ENCODE measurements around the gene MARCHF5.

The MARCHF5 gene, protein sequence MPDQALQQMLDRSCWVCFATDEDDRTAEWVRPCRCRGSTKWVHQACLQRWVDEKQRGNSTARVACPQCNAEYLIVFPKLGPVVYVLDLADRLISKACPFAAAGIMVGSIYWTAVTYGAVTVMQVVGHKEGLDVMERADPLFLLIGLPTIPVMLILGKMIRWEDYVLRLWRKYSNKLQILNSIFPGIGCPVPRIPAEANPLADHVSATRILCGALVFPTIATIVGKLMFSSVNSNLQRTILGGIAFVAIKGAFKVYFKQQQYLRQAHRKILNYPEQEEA

DNA sequence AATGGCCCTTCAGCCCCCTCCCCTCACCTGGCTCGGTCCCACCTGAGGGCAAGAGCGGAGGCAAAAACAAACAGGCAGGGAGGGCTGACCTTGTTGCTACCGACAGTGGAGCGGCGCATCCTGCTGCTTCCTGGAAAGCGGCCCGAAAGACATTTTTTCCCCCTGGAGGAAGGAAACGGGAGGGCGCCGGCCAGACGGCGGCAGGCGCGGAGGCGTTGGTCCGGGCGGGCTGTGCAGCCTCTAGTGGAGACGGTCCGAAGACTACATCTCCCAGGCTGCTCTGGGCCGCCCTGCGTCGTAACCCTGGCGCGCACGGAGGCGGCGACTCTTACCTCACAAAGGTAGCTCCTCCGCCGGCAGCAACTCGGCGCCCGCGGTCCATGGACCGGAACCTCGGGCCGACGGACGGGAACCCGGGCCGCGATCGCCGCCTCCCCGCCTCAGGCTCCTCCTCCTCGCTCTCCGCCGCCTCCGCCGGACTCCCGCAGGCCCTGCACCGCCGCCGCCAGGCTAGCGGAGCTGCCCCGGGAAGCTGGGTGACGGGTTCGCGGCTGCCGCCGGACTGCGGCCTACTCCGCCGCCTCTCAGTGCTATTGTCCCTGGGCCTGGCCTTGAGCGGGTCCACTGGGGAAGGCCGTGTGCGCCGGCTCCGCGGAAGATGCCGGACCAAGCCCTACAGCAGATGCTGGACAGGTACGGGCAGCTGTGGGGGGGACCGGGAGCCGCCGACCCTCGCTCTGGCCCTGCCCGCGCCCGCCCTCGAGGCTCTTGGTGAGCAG, at the start of gene MARCHF5, which contains the start of gene CPEB3:
MARCHF5 (plus strand) TSS at position 331 of the 779 bp plus-strand sequence; CDS start at position 659, 328 bp downstream.
CPEB3 (minus strand) TSS at position 242 of the 779 bp plus-strand sequence. CDS start 50,728 bp downstream, outside the sequence.
- DNase-seq, result peak; percentile 89

DNA sequence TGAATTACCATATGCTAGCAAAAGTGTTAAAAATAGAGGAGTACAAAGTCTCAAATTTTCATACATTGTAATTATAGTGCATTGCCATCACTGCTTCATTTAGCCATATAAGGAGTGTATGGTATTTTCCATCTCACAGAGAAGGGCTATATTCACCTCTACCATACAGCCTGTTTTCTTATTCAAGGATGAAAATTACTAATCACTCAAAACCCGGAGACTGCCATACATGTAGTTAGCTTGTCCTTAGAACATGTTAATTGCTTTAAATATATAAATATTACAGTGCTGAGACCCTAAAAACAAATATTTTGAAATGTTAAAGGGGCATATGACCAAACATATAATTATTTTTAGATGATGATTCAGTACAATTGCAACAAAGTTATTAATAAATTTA, 49.5 kb upstream of the MARCHF5 start:
- DNase-seq, result no peak

DNA sequence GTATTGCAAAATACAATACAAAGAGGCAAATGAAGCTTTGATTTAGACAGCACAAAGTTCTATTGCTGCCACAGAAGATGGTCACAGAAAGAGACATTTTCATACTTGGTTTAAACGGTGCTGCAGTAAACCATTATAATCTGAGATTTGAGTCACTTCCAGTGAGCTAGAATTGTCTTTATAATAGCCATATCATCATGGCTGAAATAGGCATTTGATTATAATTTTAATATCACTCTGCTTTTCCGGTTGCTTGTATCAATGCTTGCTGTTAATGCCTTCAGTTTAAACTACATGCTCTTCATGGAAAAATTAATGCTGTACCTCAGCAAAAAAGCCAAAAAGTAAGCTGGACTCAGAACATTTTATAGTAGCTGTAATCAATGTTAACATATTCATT, 48.6 kb upstream of the MARCHF5 start:
- DNase-seq, result no peak

DNA sequence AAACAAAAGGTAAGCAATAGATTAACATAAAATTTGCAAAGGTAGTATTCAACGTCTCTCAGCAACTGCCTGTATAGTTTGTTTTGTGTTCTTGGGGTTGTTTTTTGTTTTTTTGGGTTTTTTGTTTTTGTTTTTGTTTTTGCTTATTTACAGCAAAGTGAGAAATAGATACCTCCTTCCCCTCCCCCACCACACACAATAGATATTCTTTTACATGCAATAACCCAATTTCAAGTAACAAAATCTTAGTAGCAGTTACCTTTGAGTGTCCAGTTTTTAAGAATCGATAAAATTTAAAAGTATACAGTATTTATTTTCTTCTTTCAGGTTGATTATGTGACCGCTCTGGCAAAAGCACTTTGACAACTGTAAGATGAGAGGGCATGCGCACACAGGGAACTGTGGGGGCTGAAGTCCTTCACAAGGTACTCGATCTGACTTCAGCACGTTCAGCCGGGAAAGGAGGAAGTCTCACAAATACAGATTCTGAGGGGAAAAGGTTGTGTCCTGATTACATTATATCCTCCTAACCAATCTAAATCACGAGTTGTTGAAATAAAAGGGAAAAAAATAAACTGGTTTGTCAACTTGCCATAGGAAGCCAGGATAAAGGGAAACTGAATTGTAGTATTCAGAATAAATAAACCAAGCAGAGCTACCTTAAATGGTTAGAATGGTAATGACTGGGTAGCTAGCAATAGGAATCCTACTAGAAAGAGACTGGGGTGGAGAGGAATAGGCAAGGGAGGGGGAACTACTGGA, 47.9 kb upstream of the MARCHF5 start:
- DNase-seq, result peak; percentile 35

DNA sequence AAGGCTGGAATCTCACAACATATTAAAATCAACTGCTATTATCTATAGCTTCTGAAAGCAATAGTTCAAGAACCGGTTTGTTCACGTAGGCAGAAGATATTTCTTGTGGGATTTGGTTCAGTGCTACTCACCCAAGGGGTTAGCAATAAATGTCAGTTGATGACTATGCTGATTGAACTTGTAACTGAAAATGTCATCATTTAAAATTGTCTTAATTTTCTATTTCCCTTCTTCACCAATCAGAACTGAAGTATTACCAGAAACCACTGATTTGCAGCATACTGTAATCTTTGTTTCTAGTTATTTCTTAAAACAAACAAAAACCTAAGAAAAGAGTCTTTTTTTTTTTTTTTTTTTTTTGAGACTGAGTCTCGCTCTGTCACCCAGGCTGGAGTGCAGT, 46.2 kb upstream of the MARCHF5 start:
- DNase-seq, result no peak

DNA sequence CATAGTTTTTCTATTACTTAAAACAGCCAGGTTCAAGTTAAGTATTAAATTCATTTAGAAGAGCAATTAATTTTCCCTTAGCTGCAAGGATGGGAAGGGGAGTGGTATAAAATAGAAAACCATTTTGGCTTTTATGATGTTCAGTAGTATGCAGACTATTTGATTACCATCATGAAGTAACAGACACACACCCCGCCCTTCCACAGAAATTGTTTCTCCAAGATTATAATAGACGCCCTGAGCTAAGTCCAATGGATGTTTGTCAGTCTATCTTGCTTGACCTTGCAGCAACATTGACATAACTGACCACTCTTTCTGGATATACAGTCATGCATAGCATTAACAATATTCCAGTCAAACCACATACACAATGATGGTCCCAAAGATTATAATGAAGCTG, 42.4 kb upstream of the MARCHF5 start:
- DNase-seq, result no peak

DNA sequence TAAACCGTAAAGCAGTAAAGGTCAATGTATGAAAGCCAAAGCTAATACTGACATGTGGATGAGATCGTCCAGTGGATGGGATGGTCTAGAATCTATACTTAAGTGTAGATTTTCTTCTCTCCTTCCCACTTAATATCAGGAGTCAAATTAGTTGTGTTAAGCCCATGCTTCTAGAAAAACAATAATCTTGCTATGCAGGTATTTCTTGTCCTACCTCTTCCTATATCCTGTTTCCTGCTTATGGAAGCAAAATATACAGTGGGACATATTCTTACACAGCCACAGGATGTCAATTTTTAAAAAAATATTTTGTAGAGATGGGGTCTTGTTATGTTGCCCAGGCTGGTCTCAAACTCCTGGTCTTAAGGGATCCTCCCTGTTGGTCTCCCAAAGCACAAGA, 27.6 kb upstream of the MARCHF5 start:
- DNase-seq, result no peak

DNA sequence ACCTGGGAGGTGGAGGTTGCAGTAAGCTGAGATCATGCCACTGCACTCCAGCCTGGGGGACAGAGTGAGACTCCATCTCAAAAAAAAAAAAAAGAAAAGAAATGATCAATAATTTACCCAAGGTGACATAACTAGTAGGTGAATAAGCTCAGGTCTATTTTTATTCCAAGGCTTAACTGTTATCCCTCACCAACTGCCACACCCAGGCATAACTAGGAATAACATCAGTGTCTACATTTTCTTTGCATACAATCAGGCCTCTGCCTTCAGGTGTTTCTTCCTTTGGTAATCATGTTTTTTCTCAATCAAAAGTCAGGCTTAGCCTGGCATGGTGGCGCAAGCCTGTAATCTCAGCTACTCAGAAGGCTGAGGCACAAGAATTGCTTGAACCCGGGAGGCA, 26.7 kb upstream of the MARCHF5 start:
- no peak for DNase-seq

DNA sequence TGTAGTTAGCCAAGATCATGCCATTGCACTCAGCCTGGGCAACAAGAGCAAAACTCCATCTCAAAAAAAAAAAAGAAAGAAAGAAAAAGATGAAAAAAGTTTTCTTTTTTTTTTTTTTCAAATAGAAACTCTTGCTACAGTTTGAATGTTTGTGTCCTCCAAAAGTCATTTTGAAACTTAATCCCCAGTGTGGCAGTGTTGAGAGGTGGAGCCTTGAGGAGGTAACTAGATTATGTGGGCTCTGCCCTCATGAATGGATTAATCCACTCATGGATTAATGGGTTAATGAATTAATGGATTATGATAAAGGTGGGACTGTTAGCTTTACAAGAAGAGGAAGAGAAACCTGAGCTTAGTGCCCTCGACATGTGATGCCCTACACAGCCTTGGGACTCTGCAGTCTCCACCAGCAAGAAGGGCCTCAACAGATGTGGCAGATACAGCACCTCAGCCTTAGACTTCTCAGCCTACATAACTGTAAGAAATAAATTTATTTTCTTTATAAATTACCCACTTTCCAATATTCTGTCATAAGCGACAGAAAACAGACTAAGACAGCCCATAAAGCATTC, 25.2 kb upstream of the MARCHF5 start:
- no peak for DNase-seq

DNA sequence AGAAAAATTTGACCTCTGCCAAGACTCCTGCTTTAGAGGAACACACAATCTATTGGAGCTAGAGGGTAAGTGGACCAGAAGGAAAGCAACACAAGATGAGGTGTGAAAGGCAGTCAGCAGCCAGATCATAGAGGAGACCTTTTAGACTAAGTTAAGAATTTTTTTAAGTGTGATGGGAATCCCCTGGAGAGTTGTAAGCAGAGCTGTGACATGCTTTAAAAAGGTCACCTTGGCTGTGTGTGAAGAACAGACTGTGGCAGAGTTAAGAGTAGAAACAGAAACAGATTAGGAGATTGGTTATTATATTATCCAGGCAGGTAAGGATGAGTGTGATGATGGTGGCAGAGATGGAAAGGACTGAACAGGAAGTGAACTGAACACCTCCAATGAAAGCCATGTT, 23.6 kb upstream of the MARCHF5 start:
- no peak for DNase-seq

DNA sequence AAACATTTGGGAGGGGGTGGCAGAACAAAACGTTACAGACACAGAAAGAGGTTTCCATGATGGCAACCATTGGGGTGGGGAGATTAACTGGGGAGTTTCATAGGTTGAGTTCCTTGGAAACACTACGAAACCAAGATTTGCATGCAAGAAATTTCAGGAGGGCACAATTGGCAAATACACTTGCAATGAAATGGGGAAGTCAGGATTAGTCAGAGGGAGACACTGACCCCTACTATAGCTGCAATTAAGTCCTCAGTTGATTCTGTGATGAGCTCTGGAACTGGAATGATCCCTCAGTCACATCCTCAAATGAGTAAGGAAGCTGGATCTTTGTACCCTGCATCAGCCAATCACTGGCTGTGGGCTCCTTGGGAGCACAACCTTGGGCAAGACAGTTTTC, 22.2 kb upstream of the MARCHF5 start:
- DNase-seq, result no peak

DNA sequence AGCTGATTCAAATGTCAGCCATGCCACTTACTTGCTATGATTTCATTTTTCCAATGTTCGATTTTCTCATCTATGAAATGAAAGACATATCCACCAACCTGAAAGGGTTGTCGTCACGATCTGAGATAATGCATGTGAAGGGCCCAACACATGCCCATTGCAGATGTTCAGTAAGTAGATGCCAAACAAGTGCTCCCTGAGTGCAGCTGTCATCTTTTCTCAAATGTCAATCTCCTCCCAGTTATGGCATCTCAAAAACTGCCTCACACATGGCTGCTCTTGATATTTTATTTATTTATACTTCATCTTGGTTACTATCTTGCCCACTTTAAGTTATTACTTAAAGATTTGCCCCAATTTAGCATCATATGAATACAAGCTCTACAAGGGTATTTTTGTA, 16.9 kb upstream of the MARCHF5 start:
- no peak for DNase-seq

DNA sequence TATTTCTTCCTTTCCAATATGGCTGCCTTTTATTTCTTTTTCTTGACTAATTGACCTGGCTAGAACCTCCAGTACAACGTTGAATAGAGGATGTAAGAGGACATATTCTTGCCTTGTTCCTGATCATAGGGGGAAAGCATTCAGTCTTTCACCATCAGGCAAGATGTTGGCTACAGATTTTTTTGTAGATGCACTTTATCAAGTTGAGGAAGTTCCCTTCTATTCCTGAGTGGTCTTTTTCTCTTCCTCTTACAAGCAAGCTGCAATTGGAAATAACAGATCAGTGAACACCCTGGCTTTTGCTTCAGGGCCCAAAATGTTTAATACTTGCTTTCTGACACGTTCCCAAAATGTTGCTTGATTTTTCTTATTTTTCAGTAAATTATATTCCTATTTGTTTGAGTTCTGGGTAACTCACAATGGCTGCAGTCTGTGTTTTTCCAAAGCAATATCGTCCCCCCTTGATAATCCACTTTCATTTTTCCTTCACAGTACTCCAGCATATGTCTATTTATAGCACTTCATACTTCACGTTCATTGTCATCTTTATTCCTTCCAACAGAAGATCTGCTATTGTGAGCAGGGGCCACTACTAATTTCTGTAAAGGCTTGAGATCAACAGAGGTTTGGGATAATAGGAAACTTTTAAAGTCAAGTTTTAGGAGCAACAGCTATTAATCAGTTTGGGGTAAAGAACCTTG, 11.8 kb upstream of the MARCHF5 start:
- no peak for DNase-seq

DNA sequence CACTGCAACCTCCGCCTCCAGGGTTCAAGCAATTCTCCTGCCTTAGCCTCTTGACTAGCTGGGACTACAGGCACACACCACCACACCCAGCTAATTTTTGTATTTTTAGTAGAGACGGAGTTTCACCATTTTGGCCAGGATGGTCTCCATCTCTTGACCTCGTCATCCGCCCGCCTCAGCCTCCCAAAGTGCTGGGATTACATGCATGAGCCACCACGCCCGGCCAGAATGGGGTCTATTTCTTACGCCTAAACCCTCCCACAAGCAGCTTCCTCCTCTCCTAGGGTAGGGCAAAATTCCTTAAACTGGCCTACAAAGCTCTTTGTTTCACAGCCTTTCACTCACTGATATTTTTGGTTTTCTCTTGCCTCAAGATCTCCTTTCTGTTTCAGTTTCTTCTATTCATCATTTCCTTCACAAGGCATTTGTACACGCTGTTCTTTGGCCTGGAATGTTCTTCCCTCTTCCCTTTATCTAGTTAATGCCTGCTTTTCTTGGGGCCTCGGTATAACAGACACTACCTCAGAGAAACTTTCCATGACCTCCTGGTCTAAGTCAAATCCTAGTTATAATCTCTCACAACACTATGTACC, 6.8 kb upstream of the MARCHF5 start:
- DNase-seq, result no peak

DNA sequence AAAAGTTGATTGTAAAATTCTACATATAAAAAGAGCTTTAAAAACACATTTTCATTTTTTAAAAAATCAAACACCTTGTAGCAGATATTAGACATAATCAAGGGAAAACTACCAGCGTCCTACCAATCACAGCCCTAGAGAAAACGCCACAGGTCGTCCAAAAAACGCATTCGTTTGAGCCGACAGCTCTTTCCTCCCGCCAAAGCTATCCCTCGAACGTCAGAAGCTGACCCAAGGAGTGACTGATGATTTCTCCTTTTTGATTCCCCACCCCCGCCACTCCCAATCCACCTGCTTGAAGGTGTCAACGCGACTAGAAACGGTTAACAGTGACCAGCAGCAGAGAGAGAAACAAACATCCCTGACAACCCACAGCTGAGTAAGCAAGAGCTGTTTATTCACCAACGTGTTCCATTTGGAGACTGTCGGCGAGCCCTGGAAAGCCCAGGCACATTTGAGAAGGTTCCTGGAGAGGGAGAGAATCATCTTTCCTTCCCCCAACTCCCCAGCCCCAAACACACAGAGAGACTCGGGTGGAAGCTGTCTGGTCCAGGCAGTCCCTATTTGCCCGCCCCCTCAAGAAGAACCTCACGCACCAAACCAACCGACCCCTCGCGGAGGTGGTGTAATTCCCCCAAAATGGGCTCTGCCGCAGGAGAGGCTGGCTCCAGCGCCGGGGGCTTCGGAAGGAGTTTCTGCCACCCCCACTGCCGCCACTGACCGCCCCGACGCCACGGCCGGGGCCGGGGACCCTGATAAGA, 711 bp upstream of the MARCHF5 start:
- no peak for DNase-seq

DNA sequence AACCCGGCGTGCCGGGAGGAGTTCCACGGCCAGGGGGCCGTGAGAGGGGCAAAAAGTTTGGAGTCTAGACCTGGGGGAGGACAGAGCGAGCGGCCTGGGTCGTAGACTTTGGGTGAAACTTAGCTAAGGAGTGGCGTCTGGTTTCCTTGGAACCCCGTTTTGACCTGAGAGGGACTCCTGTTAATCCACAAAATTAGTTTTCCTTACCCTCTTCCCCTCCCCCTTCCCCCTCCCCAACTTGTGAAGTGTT, 574 bp downstream of the MARCHF5 start:
- DNase-seq, result no peak

DNA sequence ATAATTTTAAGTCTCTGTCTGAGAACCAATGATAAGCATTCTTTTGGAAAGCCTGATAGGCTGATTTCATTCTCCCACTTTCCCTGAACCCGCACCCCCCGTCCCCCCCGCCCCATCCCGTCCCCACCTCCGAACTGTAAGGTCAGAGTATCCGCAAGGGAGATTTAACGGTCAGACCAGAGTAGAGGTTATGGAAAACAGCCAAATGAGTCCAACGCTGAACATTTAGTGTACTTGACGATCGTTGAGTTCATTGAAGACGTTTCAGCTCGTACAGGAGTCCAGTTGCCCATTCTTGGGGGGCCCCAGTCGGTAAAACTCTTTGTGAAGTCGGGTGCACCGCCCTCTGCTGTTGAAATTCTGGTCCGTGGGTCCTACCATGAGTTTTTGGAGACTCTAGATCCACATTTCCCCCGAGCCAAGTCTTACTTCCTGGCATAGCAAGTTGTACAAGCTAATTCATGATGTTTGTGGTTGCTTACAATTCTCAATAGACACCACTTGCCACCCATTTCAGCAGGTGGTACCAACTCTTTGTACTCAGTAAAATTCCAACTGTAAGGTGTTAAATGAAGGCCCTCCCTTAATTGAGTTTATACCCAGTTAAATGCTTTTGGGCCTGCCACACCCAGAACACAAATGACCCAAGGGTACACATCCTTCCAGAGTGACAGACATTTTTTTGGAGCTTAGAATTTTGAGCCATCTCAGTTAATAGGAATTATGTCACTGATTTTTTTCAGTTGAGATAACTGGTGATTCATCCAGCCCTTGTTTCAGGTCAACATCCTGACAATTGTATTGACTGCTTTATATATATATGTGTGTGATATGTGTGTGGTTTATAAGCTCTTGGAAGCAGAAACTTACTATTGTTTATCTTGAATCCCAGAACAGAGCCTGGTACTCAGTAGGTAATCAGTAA, 1.2 kb downstream of the MARCHF5 start:
- DNase-seq, result peak; percentile 45

DNA sequence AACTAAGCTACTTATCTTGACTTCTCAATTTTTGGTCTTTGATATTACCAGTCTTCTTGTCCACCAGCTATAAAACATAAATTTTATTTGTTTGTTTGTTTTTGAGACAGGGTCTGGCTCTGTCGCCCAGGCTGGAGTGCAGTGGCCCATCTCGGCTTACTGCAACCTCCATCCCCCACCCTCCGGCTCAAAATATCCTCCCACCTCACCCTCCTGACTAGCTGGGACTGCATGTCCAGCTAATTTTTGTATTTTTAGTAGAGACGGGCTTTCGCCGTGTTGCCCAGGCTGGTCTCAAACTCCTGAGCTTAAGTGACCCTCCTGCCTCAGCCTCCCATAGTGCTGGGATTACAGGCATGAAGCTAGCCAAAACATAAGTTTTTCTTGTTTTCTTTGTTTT, 7.5 kb downstream of the MARCHF5 start:
- DNase-seq, result no peak

DNA sequence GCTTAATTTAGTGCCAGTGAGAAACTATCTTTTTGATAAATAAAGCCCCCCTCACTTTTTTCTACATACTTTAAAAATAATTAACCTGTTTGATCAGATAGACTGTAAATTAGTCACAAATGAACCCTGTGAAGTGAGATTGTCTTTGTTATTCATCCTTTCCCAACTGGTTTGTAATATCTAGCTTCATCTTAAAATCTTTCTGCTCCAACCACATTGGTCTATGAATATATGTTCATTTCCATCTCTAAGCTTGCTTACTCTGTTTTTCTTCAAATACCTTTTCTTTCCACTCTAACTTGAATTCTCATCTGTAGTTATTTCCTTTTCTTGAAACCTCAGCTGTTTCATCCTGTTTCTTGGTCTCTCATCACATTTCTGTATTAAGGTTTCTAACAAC, 12.1 kb downstream of the MARCHF5 start:
- no peak for DNase-seq

DNA sequence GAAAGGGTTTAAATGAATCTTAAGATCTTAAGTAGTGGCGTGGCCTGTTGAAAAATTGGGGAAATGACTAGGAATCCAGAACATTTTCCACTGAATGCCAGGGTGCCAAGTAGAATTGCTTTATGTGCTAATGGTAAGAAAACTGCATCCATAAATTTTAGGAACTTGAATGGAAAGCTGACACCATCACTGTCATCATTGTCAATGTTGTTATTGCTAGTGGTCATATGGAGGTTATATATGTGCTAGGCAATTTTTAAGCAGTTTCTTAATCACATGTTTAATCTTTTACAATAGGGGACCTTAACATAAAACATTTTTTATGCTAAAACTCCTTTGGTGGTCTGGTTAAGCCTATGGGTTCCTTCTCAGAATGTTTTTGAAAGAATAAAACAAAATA, 13.1 kb downstream of the MARCHF5 start:
- DNase-seq, result no peak

Measured in activated T-cell treated with anti-CD3 and anti-CD28 coated beads, Interleukin-2, amount 50 U/mL, for 1 hour (primary cell).